ENCODE results near the gene TBCK. TPM values are rescaled to one million over a fixed set of nuclear protein-coding genes. Genes with fewer than 3 reads are reported as not detected.
A peak's percentile ranks its signal among the peaks of the same experiment; 100 is the strongest.

TBCK gene
- total and polyA plus RNA-seq, 2 experiments from 2014 or later, result 34.1 to 36.9 TPM

GRCh38 chr4:106065018-106065417 lies 251.0 kb downstream of the TBCK start:
- Histone ChIP-seq H3K4me3 (no peak overlapping the region), H3K27me3 (no peaks in the 10 kb centered on the region), H3K27ac (no peak overlapping the region), H3K4me1 (ENCODE audit: low read depth) (no peaks in the 10 kb centered on the region), H3K36me3 (no peaks in the 10 kb centered on the region), H3K9me3 (ENCODE audit: low read depth) (no peaks in the 10 kb centered on the region)
- DNase-seq (ENCODE audit: low read depth in 1 of 2, low spot score in 1 of 2), result no peak
- TF ChIP-seq CTCF (IDR thresholded peaks at IDR 0.05; ENCODE audit: low read depth, low read length), result no peak

GRCh38 chr4:106063009-106063408 lies 253.0 kb downstream of the TBCK start:
- Histone ChIP-seq H3K9me3 (ENCODE audit: low read depth) (no peaks in the 10 kb centered on the region), H3K27me3 (no peaks in the 10 kb centered on the region), H3K27ac (no peak overlapping the region), H3K4me1 (ENCODE audit: low read depth) (no peaks in the 10 kb centered on the region), H3K4me3 (no peak overlapping the region), H3K36me3 (no peaks in the 10 kb centered on the region)
- DNase-seq (ENCODE audit: low read depth in 1 of 2, low spot score in 1 of 2), result peak in 1 of 2 donors; percentile 50
- no peak for TF ChIP-seq CTCF (IDR thresholded peaks at IDR 0.05; ENCODE audit: low read depth, low read length)

- H3K9me3 ChIP-seq (ENCODE audit: low read depth), result no peaks in the 10 kb centered on the region
- H3K36me3 ChIP-seq, result no peaks in the 10 kb centered on the region
- peak in 1 of 2 donors; percentile 82 for DNase-seq (ENCODE audit: low read depth in 1 of 2, low spot score in 1 of 2)
- no peak overlapping the region for H3K27ac ChIP-seq
- H3K27me3 ChIP-seq, result no peaks in the 10 kb centered on the region
- peaks cover 4% of the 10 kb centered on the region for H3K4me1 ChIP-seq (ENCODE audit: low read depth)
- no peak overlapping the region for H3K4me3 ChIP-seq
- no peak for TF ChIP-seq CTCF (IDR thresholded peaks at IDR 0.05; ENCODE audit: low read depth, low read length)
Observed at GRCh38 chr4:106062452-106062875, 253.5 kb downstream of the TBCK start.

- H3K4me3 ChIP-seq, result no peak overlapping the region
- no peak for TF ChIP-seq CTCF (IDR thresholded peaks at IDR 0.05; ENCODE audit: low read depth, low read length)
- H3K27ac ChIP-seq, result no peak overlapping the region
- H3K4me1 ChIP-seq (ENCODE audit: low read depth), result peaks cover 9% of the 10 kb centered on the region
- no peaks in the 10 kb centered on the region for H3K27me3 ChIP-seq
- H3K9me3 ChIP-seq (ENCODE audit: low read depth), result no peaks in the 10 kb centered on the region
- DNase-seq (ENCODE audit: low read depth in 1 of 2, low spot score in 1 of 2), result no peak
- H3K36me3 ChIP-seq, result no peaks in the 10 kb centered on the region
Observed at GRCh38 chr4:106058921-106059320, 257.1 kb downstream of the TBCK start.

GRCh38 chr4:106056914-106057313 lies 259.1 kb downstream of the TBCK start:
- H3K4me3 ChIP-seq, result no peak overlapping the region
- no peaks in the 10 kb centered on the region for H3K27me3 ChIP-seq
- no peaks in the 10 kb centered on the region for H3K36me3 ChIP-seq
- H3K4me1 ChIP-seq (ENCODE audit: low read depth), result peaks cover 9% of the 10 kb centered on the region
- no peak for TF ChIP-seq CTCF (IDR thresholded peaks at IDR 0.05; ENCODE audit: low read depth, low read length)
- no peak for DNase-seq (ENCODE audit: low read depth in 1 of 2, low spot score in 1 of 2)
- H3K27ac ChIP-seq, result no peak overlapping the region
- no peaks in the 10 kb centered on the region for H3K9me3 ChIP-seq (ENCODE audit: low read depth)

GRCh38 chr4:106051514-106051913 lies 264.5 kb downstream of the TBCK start:
- H3K27me3 ChIP-seq, result no peaks in the 10 kb centered on the region
- no peak overlapping the region for H3K4me3 ChIP-seq
- TF ChIP-seq CTCF (IDR thresholded peaks at IDR 0.05; ENCODE audit: low read depth, low read length), result no peak
- no peaks in the 10 kb centered on the region for H3K9me3 ChIP-seq (ENCODE audit: low read depth)
- H3K4me1 ChIP-seq (ENCODE audit: low read depth), result peaks cover 14% of the 10 kb centered on the region
- no peak overlapping the region for H3K27ac ChIP-seq
- peak in 1 of 2 donors; percentile 10 for DNase-seq (ENCODE audit: low read depth in 1 of 2, low spot score in 1 of 2)
- H3K36me3 ChIP-seq, result no peaks in the 10 kb centered on the region
